GM06990 (cell line): ENCODE data around the gene SETD1A.

Experiments
- DNase-seq: peaks from one replicate; pipeline ENCODE4 v3.0.0-alpha.2; 2011; ENCODE audit not compliant: insufficient read length; ENCODE audit errors: extremely low read depth
- H3K27me3 ChIP-seq: replicated peaks from 2 replicates; pipeline ENCODE4 v1.6.0; 2011; ENCODE audit warnings: low read length; ENCODE audit not compliant: control insufficient read depth, insufficient read depth
- H3K36me3 ChIP-seq: 2 replicates; pipeline ENCODE4 v1.5.1; 2011; ENCODE audit warnings: low read length; ENCODE audit not compliant: control insufficient read depth, insufficient read depth
- H3K4me3 ChIP-seq: replicated peaks from 2 replicates; pipeline ENCODE4 v1.5.1; 2011; ENCODE audit warnings: low read depth, mild to moderate bottlenecking, control low read depth, low read length
- CTCF ChIP-seq: IDR thresholded peaks from 2 replicates; pipeline ENCODE4 v1.5.1; 2011; ENCODE audit warnings: low read length, control low read depth, mild to moderate bottlenecking, inconsistent platforms; ENCODE audit not compliant: insufficient read depth, poor library complexity, severe bottlenecking

The SETD1A gene

GRCh38 chr16:31003744-31004143 is 46.2 kb downstream of the SETD1A start:
- Histone ChIP-seq H3K27me3 (no peaks in the 10 kb centered on the region; the same call in 1 of the 2 replicates), H3K36me3 (no peaks in the 10 kb centered on the region), H3K4me3 (no peak overlapping the region)
- TF ChIP-seq CTCF = no peak
- no peak for DNase-seq

DNA sequence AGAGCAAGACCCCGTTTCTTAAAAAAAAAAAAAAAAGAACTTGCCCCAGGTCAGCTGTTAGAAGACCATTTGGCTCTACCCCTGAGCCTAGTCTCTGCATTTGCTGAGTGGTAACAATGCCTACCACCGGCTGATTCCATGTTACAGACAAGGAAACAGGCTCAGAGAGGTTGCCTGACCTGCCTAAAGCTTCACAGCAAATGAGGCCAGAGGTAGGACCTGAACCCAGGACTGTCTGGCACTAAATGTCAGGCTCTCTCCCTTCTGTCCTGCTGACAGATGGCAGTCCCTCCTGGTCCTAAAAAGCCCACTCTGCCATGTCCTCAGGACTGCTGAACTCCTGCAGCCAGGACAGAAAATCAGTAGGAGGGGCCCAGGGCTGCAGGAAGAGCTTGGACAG is 47.1 kb downstream of the SETD1A start:
- Histone ChIP-seq H3K27me3 (no peaks in the 10 kb centered on the region; the same call in 1 of the 2 replicates), H3K36me3 (no peaks in the 10 kb centered on the region), H3K4me3 (no peak overlapping the region)
- no peak for DNase-seq
- no peak for TF ChIP-seq CTCF

GRCh38 chr16:31005350-31006085 is 48.0 kb downstream of the SETD1A start:
- H3K4me3 ChIP-seq = no peak overlapping the region
- DNase-seq = no peak
- no peaks in the 10 kb centered on the region; the same call in 1 of the 2 replicates for H3K27me3 ChIP-seq
- H3K36me3 ChIP-seq = no peaks in the 10 kb centered on the region
- TF ChIP-seq CTCF = no peak

- DNase-seq = no peak
- TF ChIP-seq CTCF = no peak
- no peaks in the 10 kb centered on the region for H3K36me3 ChIP-seq
- no peak overlapping the region for H3K4me3 ChIP-seq
- peaks cover 2% of the 10 kb centered on the region; the same call in 1 of the 2 replicates for H3K27me3 ChIP-seq
Measured at GRCh38 chr16:31006086-31006385, 48.5 kb downstream of the SETD1A start.

GRCh38 chr16:31006589-31006988 is 49.0 kb downstream of the SETD1A start:
- no peak for TF ChIP-seq CTCF
- H3K27me3 ChIP-seq = peaks cover 3% of the 10 kb centered on the region; the same call in 1 of the 2 replicates
- H3K36me3 ChIP-seq = no peaks in the 10 kb centered on the region
- no peak overlapping the region for H3K4me3 ChIP-seq
- no peak for DNase-seq

DNA sequence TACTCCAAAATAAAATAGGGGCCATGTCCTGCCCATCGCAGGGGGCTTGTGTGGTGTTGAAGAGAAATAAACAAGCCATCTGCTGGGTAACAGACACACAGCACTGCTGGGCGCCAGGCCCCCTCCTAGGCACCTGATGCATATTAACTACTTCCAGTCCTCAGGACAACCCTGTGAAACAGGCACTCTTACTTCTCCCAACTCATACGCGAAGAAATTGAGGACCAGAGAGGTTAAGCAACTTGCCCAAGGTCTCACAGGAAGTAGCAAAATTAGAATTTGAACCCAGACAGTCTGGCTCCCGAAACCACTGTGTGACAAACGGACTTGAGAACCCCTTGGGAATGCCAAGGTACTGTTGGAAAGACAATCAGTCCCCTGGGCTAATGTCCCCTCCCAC is 50.1 kb downstream of the SETD1A start:
- H3K27me3 ChIP-seq = peaks cover 5% of the 10 kb centered on the region
- no peak for DNase-seq
- TF ChIP-seq CTCF = no peak
- no peak overlapping the region for H3K4me3 ChIP-seq
- H3K36me3 ChIP-seq = no peaks in the 10 kb centered on the region
